H9 (cell line): Measurements from ENCODE around the gene CDC42EP1. TPM values are rescaled to one million over a fixed set of nuclear protein-coding genes. Genes with fewer than 3 reads are reported as not detected.
A peak's percentile ranks its signal among the peaks of the same experiment; 100 is the strongest.

Experiments used
- DNase-seq: peaks from one replicate; pipeline ENCODE4 v3.0.0-alpha.2; 2017
- H2AFZ ChIP-seq: one replicate; pipeline ENCODE4 v1.6.1; 2013; ENCODE audit warnings: mild to moderate bottlenecking, low read length, control low read depth, moderate library complexity
- H2AK5ac ChIP-seq: 2 replicates; pipeline ENCODE4 v1.6.1; 2013; ENCODE audit warnings: low read length, control low read depth, mixed read lengths; ENCODE audit not compliant: insufficient read length
- H2BK120ac ChIP-seq: one replicate; pipeline ENCODE4 v1.6.1; 2013; ENCODE audit warnings: low read depth, mild to moderate bottlenecking, low read length, control low read depth, inconsistent platforms; ENCODE audit not compliant: poor library complexity, severe bottlenecking
- H2BK12ac ChIP-seq: 2 replicates; pipeline ENCODE4 v1.6.1; 2013; ENCODE audit warnings: low read length, control low read depth, mixed read lengths, low read depth; ENCODE audit not compliant: insufficient read length
- H2BK15ac ChIP-seq: 2 replicates; pipeline ENCODE4 v1.6.1; 2013; ENCODE audit warnings: low read depth, low read length, control low read depth
- H2BK20ac ChIP-seq: one replicate; pipeline ENCODE4 v1.6.1; 2013; ENCODE audit warnings: low read depth, mild to moderate bottlenecking, low read length, control low read depth, inconsistent platforms; ENCODE audit not compliant: poor library complexity, severe bottlenecking
- H2BK5ac ChIP-seq: 2 replicates; pipeline ENCODE4 v1.6.1; 2013; ENCODE audit warnings: low read length, control low read depth, mixed read lengths; ENCODE audit not compliant: insufficient read length
- H3K14ac ChIP-seq: 2 replicates; pipeline ENCODE4 v1.6.1; 2013; ENCODE audit warnings: low read length, control low read depth; ENCODE audit not compliant: insufficient read depth
- H3K18ac ChIP-seq: 2 replicates; pipeline ENCODE4 v1.6.1; 2013; ENCODE audit warnings: low read depth, mild to moderate bottlenecking, mixed read lengths, low read length, control low read depth; ENCODE audit not compliant: insufficient read length
- H3K23ac ChIP-seq: 2 replicates; pipeline ENCODE4 v1.6.1; 2013; ENCODE audit warnings: low read length, control low read depth, mixed read lengths, low read depth; ENCODE audit not compliant: insufficient read length
- H3K23me2 ChIP-seq: 2 replicates; pipeline ENCODE4 v1.6.1; 2013; ENCODE audit warnings: low read depth, mild to moderate bottlenecking, mixed read lengths, low read length, control low read depth; ENCODE audit not compliant: insufficient read length, poor library complexity, severe bottlenecking
- H3K27ac ChIP-seq: 2 replicates; pipeline ENCODE4 v1.5.1; 2013; ENCODE audit warnings: low read length, control low read depth, mixed read lengths, low read depth; ENCODE audit not compliant: insufficient read length
- H3K27me3 ChIP-seq: 2 replicates; pipeline ENCODE4 v1.6.1; 2013; ENCODE audit warnings: low read length, control low read depth, inconsistent platforms; ENCODE audit not compliant: insufficient read depth
- H3K4ac ChIP-seq: 2 replicates; pipeline ENCODE4 v1.6.1; 2013; ENCODE audit warnings: low read depth, mild to moderate bottlenecking, control low read depth, inconsistent platforms, low read length, moderate library complexity
- H3K4me1 ChIP-seq: 2 replicates; pipeline ENCODE4 v1.6.1; 2013; ENCODE audit warnings: low read length, control low read depth, inconsistent platforms; ENCODE audit not compliant: insufficient read depth
- H3K4me2 ChIP-seq: 2 replicates; pipeline ENCODE4 v1.6.1; 2013; ENCODE audit warnings: low read length, control low read depth, mixed read lengths; ENCODE audit not compliant: insufficient read length, insufficient read depth
- H3K56ac ChIP-seq: 2 replicates; pipeline ENCODE4 v1.6.1; 2013; ENCODE audit warnings: low read depth, mild to moderate bottlenecking, mixed read lengths, low read length, control low read depth; ENCODE audit not compliant: insufficient read length
- H3K79me1 ChIP-seq: 2 replicates; pipeline ENCODE4 v1.6.1; 2013; ENCODE audit warnings: low read depth, mild to moderate bottlenecking, moderate library complexity, low read length, control low read depth, inconsistent platforms; ENCODE audit not compliant: insufficient read depth, poor library complexity, severe bottlenecking
- H3K79me2 ChIP-seq: 2 replicates; pipeline ENCODE4 v1.6.1; 2013; ENCODE audit warnings: low read length, control low read depth, inconsistent platforms; ENCODE audit not compliant: insufficient read depth
- H3K9ac ChIP-seq: 2 replicates; pipeline ENCODE4 v1.6.1; 2013; ENCODE audit warnings: low read length, control low read depth, mixed read lengths; ENCODE audit not compliant: insufficient read length; ENCODE audit errors: extremely low read depth
- H3K9me3 ChIP-seq: one replicate; pipeline ENCODE4 v1.6.1; 2013; ENCODE audit warnings: low read depth, low read length, inconsistent platforms; ENCODE audit not compliant: control insufficient read depth
- H3T11ph ChIP-seq: one replicate; pipeline ENCODE4 v1.6.1; 2013; ENCODE audit warnings: mild to moderate bottlenecking, low read length, control low read depth, inconsistent platforms
- H4K20me1 ChIP-seq: one replicate; pipeline ENCODE4 v1.6.1; 2013; ENCODE audit not compliant: control insufficient read depth, insufficient read length, insufficient read depth
- H4K5ac ChIP-seq: 2 replicates; pipeline ENCODE4 v1.6.1; 2013; ENCODE audit warnings: low read depth, mild to moderate bottlenecking, mixed read lengths, low read length, control low read depth; ENCODE audit not compliant: insufficient read length
- H4K8ac ChIP-seq: replicated peaks from 2 replicates; pipeline ENCODE4 v1.6.1; 2013; ENCODE audit warnings: low read length, control low read depth, mixed read lengths, low read depth; ENCODE audit not compliant: insufficient read length
- H4K91ac ChIP-seq: 2 replicates; pipeline ENCODE4 v1.6.1; 2013; ENCODE audit warnings: low read depth, mild to moderate bottlenecking, moderate library complexity, mixed read lengths, low read length, control low read depth; ENCODE audit not compliant: insufficient read length
- H3K27ac Mint-ChIP-seq, 3 experiments: 2 replicates in 2 of 3; 3 replicates in 1 of 3; pipeline ENCODE4 v1.8.0; 2020 to 2021; ENCODE audit warnings: mixed read lengths in 3 of 3, mild to moderate bottlenecking in 1 of 3, moderate library complexity in 1 of 3
- H3K27me3 Mint-ChIP-seq: 2 replicates; pipeline ENCODE4 v1.8.0; 2021; ENCODE audit warnings: low read depth, mild to moderate bottlenecking, moderate library complexity, mixed read lengths
- H3K36me3 Mint-ChIP-seq, 3 experiments: 2 replicates in 2 of 3; 3 replicates in 1 of 3; pipeline ENCODE4 v1.8.0; 2020 to 2021; ENCODE audit warnings: low read depth in 3 of 3, mixed read lengths in 3 of 3; ENCODE audit not compliant: insufficient read depth in 1 of 3
- H3K4me1 Mint-ChIP-seq, 2 experiments: 2 replicates each; pipeline ENCODE4 v1.8.0; 2020; ENCODE audit warnings: mixed read lengths in 2 of 2
- H3K4me3 Mint-ChIP-seq, 2 experiments: 2 replicates in 1 of 2; 3 replicates in 1 of 2; pipeline ENCODE4 v1.8.0; 2020 to 2021; ENCODE audit warnings: mild to moderate bottlenecking in 2 of 2, mixed read lengths in 2 of 2, moderate library complexity in 1 of 2
- H3K9me3 Mint-ChIP-seq, 2 experiments: 2 replicates in 1 of 2; 3 replicates in 1 of 2; pipeline ENCODE4 v1.8.0; 2020; ENCODE audit warnings: mild to moderate bottlenecking in 2 of 2, mixed read lengths in 2 of 2, moderate library complexity in 1 of 2
- WGBS: extraction: QIAGEN DNeasy Blood & Tissue Kit; methylation state at CpG from one replicate; pipeline ENCODE4 v1.1.7; 2013; ENCODE audit warnings: missing lambda C conversion rate, low lambda C conversion rate, mixed read lengths; ENCODE audit not compliant: insufficient read length; ENCODE audit errors: extremely low coverage; 5-methylcytosine and 5-hydroxymethylcytosine counted together
- total RNA-seq: library from RNA; stranded (reverse); gene quantifications from 2 replicates; pipeline ENCODE4 v1.2.1, GENCODE V29; 2021
- TF ChIP-seq, protein P1 (sequence below): fragments of 200-600 bp; sonication (generic); conservative IDR thresholded peaks from 3 replicates; pipeline ENCODE4 v1.8.0; 2021; ENCODE audit warnings: antibody characterized with exemption, mild to moderate bottlenecking

Gene CDC42EP1
- total RNA-seq, 1 experiment from 2014 or later: 23.0 TPM

- TF ChIP-seq, protein P1, sequence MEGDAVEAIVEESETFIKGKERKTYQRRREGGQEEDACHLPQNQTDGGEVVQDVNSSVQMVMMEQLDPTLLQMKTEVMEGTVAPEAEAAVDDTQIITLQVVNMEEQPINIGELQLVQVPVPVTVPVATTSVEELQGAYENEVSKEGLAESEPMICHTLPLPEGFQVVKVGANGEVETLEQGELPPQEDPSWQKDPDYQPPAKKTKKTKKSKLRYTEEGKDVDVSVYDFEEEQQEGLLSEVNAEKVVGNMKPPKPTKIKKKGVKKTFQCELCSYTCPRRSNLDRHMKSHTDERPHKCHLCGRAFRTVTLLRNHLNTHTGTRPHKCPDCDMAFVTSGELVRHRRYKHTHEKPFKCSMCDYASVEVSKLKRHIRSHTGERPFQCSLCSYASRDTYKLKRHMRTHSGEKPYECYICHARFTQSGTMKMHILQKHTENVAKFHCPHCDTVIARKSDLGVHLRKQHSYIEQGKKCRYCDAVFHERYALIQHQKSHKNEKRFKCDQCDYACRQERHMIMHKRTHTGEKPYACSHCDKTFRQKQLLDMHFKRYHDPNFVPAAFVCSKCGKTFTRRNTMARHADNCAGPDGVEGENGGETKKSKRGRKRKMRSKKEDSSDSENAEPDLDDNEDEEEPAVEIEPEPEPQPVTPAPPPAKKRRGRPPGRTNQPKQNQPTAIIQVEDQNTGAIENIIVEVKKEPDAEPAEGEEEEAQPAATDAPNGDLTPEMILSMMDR: no peak
- no peak overlapping the region for H2BK20ac ChIP-seq
- Mint-ChIP-seq H3K27me3 (peaks cover 45% of the 10 kb centered on the region), H3K4me3 (peak overlapping the region in 1 of 2 experiments; percentile 23; a peak in 3 of 5 replicates), H3K9me3 (no peaks in the 10 kb centered on the region), H3K4me1 (peaks cover 39 to 51% of the 10 kb centered on the region in 2 experiments), H3K27ac (peak overlapping the region in 2 of 3 experiments; percentile 5 to 36; a peak in 1 of 7 replicates), H3K36me3 (no peaks in the 10 kb centered on the region)
- no peak overlapping the region for H3T11ph ChIP-seq
- H3K23ac ChIP-seq: no peak overlapping the region
- no peaks in the 10 kb centered on the region for H3K9me3 ChIP-seq
- no peak overlapping the region for H3K4ac ChIP-seq
- no peak overlapping the region for H3K18ac ChIP-seq
- H3K56ac ChIP-seq: no peak overlapping the region
- H2BK5ac ChIP-seq: no peak overlapping the region
- H2AK5ac ChIP-seq: no peak overlapping the region
- H3K79me2 ChIP-seq: no peaks in the 10 kb centered on the region
- H3K4me2 ChIP-seq: no peak overlapping the region
- WGBS: no CpG with 5 or more reads among the region's 16 CpGs
- no peak overlapping the region for H3K14ac ChIP-seq
- H2BK15ac ChIP-seq: no peak overlapping the region
- no peak overlapping the region for H4K91ac ChIP-seq
- H3K27ac ChIP-seq: no peak overlapping the region
- H2BK120ac ChIP-seq: no peak overlapping the region
- H2AFZ ChIP-seq: no peak overlapping the region
- no peak overlapping the region for H4K5ac ChIP-seq
- H4K20me1 ChIP-seq: no peaks in the 10 kb centered on the region
- peaks cover 7% of the 10 kb centered on the region; the same call in 1 of the 2 replicates for H3K4me1 ChIP-seq
- H3K79me1 ChIP-seq: no peaks in the 10 kb centered on the region
- H3K27me3 ChIP-seq: no peaks in the 10 kb centered on the region; the same call in 1 of the 2 replicates
- H3K9ac ChIP-seq: no peak overlapping the region
- H4K8ac ChIP-seq: no peak overlapping the region
- no peaks in the 10 kb centered on the region for H3K23me2 ChIP-seq
- peak; percentile 75 for DNase-seq
- H2BK12ac ChIP-seq: no peak overlapping the region
Measured at GRCh38 chr22:37552524-37553163, 7.6 kb upstream of the CDC42EP1 start.
